ENCODE measurements around the gene PKHD1.
A peak's percentile ranks its signal among the peaks of the same experiment; 100 is the strongest.

DNA sequence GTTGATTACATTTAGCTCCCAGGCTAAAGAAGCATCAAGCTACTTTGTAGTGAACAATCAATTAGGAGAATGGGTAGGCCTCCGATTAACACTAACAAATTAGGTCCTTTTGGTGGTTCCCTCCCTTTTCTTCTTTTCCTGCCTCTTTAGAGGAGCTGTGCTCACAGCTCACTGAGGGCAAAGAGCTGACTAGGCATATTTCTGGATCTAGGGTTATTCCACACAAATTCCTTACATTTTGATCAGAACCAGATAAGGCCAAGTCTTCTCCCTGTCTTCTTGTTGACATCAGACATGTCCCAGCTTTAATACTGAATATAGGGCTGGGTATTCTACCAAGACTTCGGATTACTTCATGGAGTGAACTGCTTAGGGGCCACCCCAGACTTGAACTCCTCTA lies 119.1 kb downstream of the PKHD1 start:
- TF ChIP-seq GATA2 (IDR thresholded peaks at IDR 0.05; ENCODE audit: low read depth, low read length), result 0 out of 2 replicates have a peak, but pooled peaks have one; percentile 6
- TF ChIP-seq GATA3 (IDR thresholded peaks at IDR 0.05; ENCODE audit: low read depth, low read length), result no peak

Measured in SH-SY5Y (cell line).